Hepatocyte (in vitro differentiated cells): ENCODE data around the gene KDM4B. TPM values are rescaled to one million over a fixed set of nuclear protein-coding genes. Genes with fewer than 3 reads are reported as not detected.

Source experiments
- DNase-seq: peaks from one replicate; pipeline ENCODE4 v3.0.0-alpha.2; 2016; ENCODE audit warnings: low spot score
- H2AFZ ChIP-seq: fragments of 200-600 bp; sonication (generic); 2 replicates; pipeline ENCODE4 v1.6.0; 2016; ENCODE audit warnings: antibody characterized with exemption, mild to moderate bottlenecking
- H3K27ac ChIP-seq: fragments of 200-600 bp; sonication (generic); 2 replicates; pipeline ENCODE4 v1.5.1; 2016; ENCODE audit warnings: mild to moderate bottlenecking
- H3K27me3 ChIP-seq: fragments of 200-600 bp; sonication (generic); 2 replicates; pipeline ENCODE4 v1.6.1; 2016
- H3K36me3 ChIP-seq: fragments of 200-600 bp; sonication (generic); replicated peaks from 2 replicates; pipeline ENCODE4 v1.5.1; 2016; ENCODE audit warnings: low read depth; ENCODE audit not compliant: insufficient read depth
- H3K4me1 ChIP-seq: fragments of 200-600 bp; sonication (generic); 2 replicates; pipeline ENCODE4 v1.5.1; 2016; ENCODE audit warnings: mild to moderate bottlenecking, moderate library complexity; ENCODE audit not compliant: insufficient read depth
- H3K4me2 ChIP-seq: fragments of 200-600 bp; sonication (generic); 2 replicates; pipeline ENCODE4 v1.6.0; 2016
- H3K4me3 ChIP-seq: fragments of 200-600 bp; sonication (generic); 2 replicates; pipeline ENCODE4 v1.5.1; 2016; ENCODE audit warnings: mild to moderate bottlenecking
- H3K79me2 ChIP-seq: fragments of 200-600 bp; sonication (generic); 2 replicates; pipeline ENCODE4 v1.6.0; 2017; ENCODE audit warnings: mild to moderate bottlenecking
- H3K9me2 ChIP-seq: fragments of 200-600 bp; sonication (generic); replicated peaks from 2 replicates; pipeline ENCODE4 v1.6.0; 2017; ENCODE audit warnings: mild to moderate bottlenecking; ENCODE audit not compliant: insufficient read depth
- H3K9me3 ChIP-seq: fragments of 200-600 bp; sonication (generic); 2 replicates; pipeline ENCODE4 v1.5.1; 2016; ENCODE audit warnings: low read depth, mild to moderate bottlenecking
- H4K20me1 ChIP-seq: fragments of 200-600 bp; sonication (generic); 2 replicates; pipeline ENCODE4 v1.6.0; 2016; ENCODE audit warnings: mild to moderate bottlenecking; ENCODE audit not compliant: insufficient read depth, poor library complexity, severe bottlenecking
- EZH2 ChIP-seq: fragments of 200-600 bp; sonication (generic); IDR thresholded peaks from 2 replicates; pipeline ENCODE4 v1.6.1; 2016; ENCODE audit warnings: antibody characterized with exemption, mild to moderate bottlenecking, borderline replicate concordance
- EZH2phosphoT487 ChIP-seq: fragments of 200-600 bp; sonication (generic); IDR thresholded peaks from one replicate; pipeline ENCODE4 v1.6.1; 2018; ENCODE audit warnings: antibody characterized with exemption, mild to moderate bottlenecking, low read depth, moderate library complexity; ENCODE audit not compliant: unreplicated experiment, severe bottlenecking
- WGBS: methylation state at CpG from one replicate; pipeline ENCODE4 v1.1.6; 2016; ENCODE audit warnings: low lambda C conversion rate; ENCODE audit errors: missing lambda C conversion rate; 5-methylcytosine and 5-hydroxymethylcytosine counted together
- polyA plus RNA-seq: library from polyadenylated mRNA; unstranded; fragments of >200 nt; fragmentation: Nextera tagmentation; extraction: Ambion mirVana; gene quantifications from 2 replicates; pipeline ENCODE4 v1.2.1, GENCODE V29; 2016
- total RNA-seq: library from RNA; depleted of rRNA; stranded (reverse); fragments of >200 nt; gene quantifications from 2 replicates; pipeline ENCODE4 v1.2.3, GENCODE V29; 2014
- TF ChIP-seq, protein P1 (sequence below): fragments of 200-600 bp; sonication (generic); IDR thresholded peaks from 2 replicates; pipeline ENCODE4 v1.5.1; 2016; ENCODE audit warnings: antibody characterized with exemption, mild to moderate bottlenecking; ENCODE audit not compliant: poor library complexity

The KDM4B gene
- total and polyA plus RNA-seq, 2 experiments from 2014 or later = 22.2 to 29.6 TPM

DNA sequence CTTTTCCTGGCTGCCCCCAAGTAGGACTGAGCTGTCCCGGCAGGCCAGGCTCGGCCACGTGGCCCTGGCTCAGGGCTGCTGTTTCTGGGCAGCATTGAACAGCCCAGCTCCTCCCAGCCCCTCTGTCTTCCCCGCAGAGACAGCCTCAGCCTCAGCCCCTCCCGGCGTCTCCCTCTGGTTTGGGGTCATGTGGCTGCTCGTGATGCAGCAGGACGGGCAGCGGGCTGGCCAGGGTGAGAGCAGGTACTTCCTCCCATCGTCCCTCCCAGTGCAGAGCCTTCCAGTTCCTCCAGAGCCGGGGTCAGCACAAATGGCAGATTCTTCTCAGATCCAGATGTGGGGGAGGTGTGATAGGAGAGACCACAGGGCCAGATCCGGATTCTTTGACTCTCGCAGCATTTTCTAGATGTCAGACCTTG, 114.6 kb downstream of the KDM4B start:
- no peaks in the 10 kb centered on the region for H3K4me1 ChIP-seq
- WGBS = 63% methylated on average over 13 of the region's 13 CpGs
- H3K4me3 ChIP-seq = no peak overlapping the region
- peak; percentile 47 for DNase-seq
- H4K20me1 ChIP-seq = no peaks in the 10 kb centered on the region
- no peaks in the 10 kb centered on the region for H3K27me3 ChIP-seq
- peak overlapping the region; percentile 62 for H3K27ac ChIP-seq
- no peak overlapping the region for H2AFZ ChIP-seq
- no peak overlapping the region for H3K4me2 ChIP-seq
- no peaks in the 10 kb centered on the region for H3K9me3 ChIP-seq
- TF ChIP-seq EZH2phosphoT487 (no peak), EZH2 (no peak)
- TF ChIP-seq, protein P1, sequence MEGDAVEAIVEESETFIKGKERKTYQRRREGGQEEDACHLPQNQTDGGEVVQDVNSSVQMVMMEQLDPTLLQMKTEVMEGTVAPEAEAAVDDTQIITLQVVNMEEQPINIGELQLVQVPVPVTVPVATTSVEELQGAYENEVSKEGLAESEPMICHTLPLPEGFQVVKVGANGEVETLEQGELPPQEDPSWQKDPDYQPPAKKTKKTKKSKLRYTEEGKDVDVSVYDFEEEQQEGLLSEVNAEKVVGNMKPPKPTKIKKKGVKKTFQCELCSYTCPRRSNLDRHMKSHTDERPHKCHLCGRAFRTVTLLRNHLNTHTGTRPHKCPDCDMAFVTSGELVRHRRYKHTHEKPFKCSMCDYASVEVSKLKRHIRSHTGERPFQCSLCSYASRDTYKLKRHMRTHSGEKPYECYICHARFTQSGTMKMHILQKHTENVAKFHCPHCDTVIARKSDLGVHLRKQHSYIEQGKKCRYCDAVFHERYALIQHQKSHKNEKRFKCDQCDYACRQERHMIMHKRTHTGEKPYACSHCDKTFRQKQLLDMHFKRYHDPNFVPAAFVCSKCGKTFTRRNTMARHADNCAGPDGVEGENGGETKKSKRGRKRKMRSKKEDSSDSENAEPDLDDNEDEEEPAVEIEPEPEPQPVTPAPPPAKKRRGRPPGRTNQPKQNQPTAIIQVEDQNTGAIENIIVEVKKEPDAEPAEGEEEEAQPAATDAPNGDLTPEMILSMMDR = no peak
- no peaks in the 10 kb centered on the region for H3K9me2 ChIP-seq
- no peaks in the 10 kb centered on the region for H3K79me2 ChIP-seq
- H3K36me3 ChIP-seq = no peaks in the 10 kb centered on the region

DNA sequence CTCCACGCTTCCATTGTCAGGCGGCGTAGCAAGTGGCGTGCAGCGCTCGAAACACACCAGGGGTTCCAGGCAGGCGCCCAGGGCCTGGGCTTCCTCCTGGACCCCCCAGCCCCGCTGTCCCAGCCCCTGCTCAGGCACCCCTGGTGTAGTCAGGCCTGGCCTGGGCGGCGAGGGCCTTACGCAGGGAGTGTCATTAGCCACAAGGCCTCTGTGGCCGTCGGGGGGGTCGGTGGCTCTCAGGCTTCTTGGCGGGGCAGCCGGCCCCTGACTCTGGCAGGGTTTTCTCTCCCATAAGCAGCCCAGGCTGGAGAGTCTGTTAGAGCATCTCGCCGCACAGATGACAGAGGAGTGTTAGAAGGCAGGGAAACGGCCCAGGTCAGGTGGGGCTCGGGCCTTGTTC, 116.7 kb downstream of the KDM4B start:
- Histone ChIP-seq H3K79me2 (no peaks in the 10 kb centered on the region), H3K4me3 (no peak overlapping the region), H3K36me3 (no peaks in the 10 kb centered on the region), H3K9me2 (no peaks in the 10 kb centered on the region), H4K20me1 (no peaks in the 10 kb centered on the region), H3K4me2 (no peak overlapping the region), H2AFZ (no peak overlapping the region), H3K4me1 (peaks cover 1% of the 10 kb centered on the region), H3K27ac (no peak overlapping the region), H3K9me3 (no peaks in the 10 kb centered on the region), H3K27me3 (no peaks in the 10 kb centered on the region)
- TF ChIP-seq, protein P1 = no peak
- no peak for TF ChIP-seq EZH2
- no peak for TF ChIP-seq EZH2phosphoT487
- WGBS = 94% methylated on average over 20 of the region's 20 CpGs
- DNase-seq = no peak

DNA sequence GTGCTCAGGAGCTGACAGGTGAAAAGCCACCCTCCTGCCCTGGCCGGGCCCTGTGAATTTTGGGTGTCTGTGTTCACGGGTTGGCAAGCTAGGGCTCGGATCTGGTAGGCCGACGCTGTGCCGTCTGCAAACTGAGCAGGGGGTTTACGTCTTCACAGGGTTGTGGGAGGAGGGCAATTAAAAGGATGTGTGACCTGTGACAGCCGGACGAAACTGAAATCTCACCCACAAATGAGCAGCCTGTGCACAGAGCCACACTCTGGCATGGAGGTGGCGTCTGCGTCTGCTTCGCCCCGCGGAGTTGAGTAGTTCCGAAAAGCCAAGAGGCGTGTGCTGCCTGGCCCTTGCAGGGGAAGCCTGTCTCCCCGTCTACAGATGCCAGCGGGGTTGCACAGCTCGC, 117.3 kb downstream of the KDM4B start:
- no peaks in the 10 kb centered on the region for H3K9me3 ChIP-seq
- 98% methylated on average over 19 of the region's 19 CpGs for WGBS
- DNase-seq = no peak
- H3K4me3 ChIP-seq = no peak overlapping the region
- no peak overlapping the region for H3K4me2 ChIP-seq
- TF ChIP-seq EZH2phosphoT487 (no peak), EZH2 (no peak)
- TF ChIP-seq, protein P1 = no peak
- no peaks in the 10 kb centered on the region for H4K20me1 ChIP-seq
- no peaks in the 10 kb centered on the region for H3K27me3 ChIP-seq
- peaks cover 6% of the 10 kb centered on the region for H3K4me1 ChIP-seq
- H3K79me2 ChIP-seq = no peaks in the 10 kb centered on the region
- H3K36me3 ChIP-seq = no peaks in the 10 kb centered on the region
- H3K27ac ChIP-seq = no peak overlapping the region
- no peaks in the 10 kb centered on the region for H3K9me2 ChIP-seq
- H2AFZ ChIP-seq = no peak overlapping the region
